HL-60 (cell line): ENCODE measurements around the gene SETBP1.

ENCODE experiments used
- DNase-seq, 2 experiments: peaks; one replicate each; pipeline ENCODE4 v3.0.0-alpha.2; 2010 to 2020; ENCODE audit warnings: low read depth in 1 of 2, low spot score in 1 of 2
- H3K27ac ChIP-seq: fragments of 250-450 bp; sonication (Bioruptor Pico); replicated peaks from 2 replicates; pipeline ENCODE4 v1.5.1; 2020; ENCODE audit warnings: mild to moderate bottlenecking, moderate library complexity
- H3K27me3 ChIP-seq: fragments of 250-450 bp; sonication (Bioruptor Pico); 2 replicates; pipeline ENCODE4 v1.5.1; 2021; ENCODE audit warnings: mild to moderate bottlenecking, moderate library complexity; ENCODE audit not compliant: insufficient read depth, poor library complexity, severe bottlenecking
- H3K4me3 ChIP-seq: replicated peaks from 2 replicates; pipeline ENCODE4 v1.5.1; 2011; ENCODE audit warnings: mild to moderate bottlenecking, control low read depth, low read length; ENCODE audit not compliant: insufficient read depth
- GABPA ChIP-seq: IDR thresholded peaks from 2 replicates; pipeline ENCODE4 v1.6.1; 2012; ENCODE audit warnings: low read depth
- POLR2AphosphoS5 ChIP-seq: IDR thresholded peaks from 2 replicates; pipeline ENCODE4 v1.6.1; 2012; ENCODE audit warnings: low read depth
- SPI1 ChIP-seq: IDR thresholded peaks from 2 replicates; pipeline ENCODE4 v1.6.1; 2012; ENCODE audit warnings: low read depth, mild to moderate bottlenecking, borderline replicate concordance
- TF ChIP-seq, protein P1 (sequence below): IDR thresholded peaks from one replicate; pipeline ENCODE4 v1.5.1; 2011; ENCODE audit warnings: low read length, control low read depth, inconsistent platforms; ENCODE audit not compliant: insufficient read depth
- TF ChIP-seq, protein P2 (sequence below): IDR thresholded peaks from 2 replicates; pipeline ENCODE4 v1.6.1; 2012; ENCODE audit warnings: low read depth; ENCODE audit not compliant: insufficient replicate concordance

The SETBP1 gene

DNA sequence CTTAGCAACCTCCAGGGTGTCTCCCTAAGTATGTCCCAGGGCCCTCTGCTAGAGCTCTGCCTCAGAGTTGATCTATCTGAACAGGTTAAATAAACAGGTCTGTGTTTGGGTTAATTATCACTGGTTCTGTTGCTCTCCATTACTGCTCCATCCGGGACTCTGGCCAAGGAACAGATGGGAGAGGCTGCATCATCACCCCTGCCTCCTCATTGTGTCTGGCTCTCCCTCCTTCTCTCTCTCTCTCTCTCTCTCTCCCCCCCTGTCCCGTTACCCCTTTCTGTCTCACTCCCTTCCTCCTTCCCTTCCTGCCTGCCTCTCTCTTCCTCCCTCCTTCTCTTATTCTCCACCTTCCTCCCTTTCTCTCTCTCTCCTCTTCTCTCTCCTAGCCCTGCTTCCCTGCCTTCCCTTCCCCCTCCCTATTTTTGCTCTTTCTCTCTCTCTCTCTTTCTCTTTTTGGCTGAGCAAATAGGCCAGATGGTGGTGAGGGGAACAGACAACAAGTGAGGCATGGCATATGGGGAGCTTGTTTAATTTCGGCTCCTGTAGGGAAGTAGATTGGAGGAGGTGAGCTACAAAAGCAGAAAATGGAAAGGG lies 62.1 kb downstream of the SETBP1 start:
- peaks cover 36% of the 10 kb centered on the region for H3K27me3 ChIP-seq
- no peak overlapping the region for H3K27ac ChIP-seq
- TF ChIP-seq, protein P1, sequence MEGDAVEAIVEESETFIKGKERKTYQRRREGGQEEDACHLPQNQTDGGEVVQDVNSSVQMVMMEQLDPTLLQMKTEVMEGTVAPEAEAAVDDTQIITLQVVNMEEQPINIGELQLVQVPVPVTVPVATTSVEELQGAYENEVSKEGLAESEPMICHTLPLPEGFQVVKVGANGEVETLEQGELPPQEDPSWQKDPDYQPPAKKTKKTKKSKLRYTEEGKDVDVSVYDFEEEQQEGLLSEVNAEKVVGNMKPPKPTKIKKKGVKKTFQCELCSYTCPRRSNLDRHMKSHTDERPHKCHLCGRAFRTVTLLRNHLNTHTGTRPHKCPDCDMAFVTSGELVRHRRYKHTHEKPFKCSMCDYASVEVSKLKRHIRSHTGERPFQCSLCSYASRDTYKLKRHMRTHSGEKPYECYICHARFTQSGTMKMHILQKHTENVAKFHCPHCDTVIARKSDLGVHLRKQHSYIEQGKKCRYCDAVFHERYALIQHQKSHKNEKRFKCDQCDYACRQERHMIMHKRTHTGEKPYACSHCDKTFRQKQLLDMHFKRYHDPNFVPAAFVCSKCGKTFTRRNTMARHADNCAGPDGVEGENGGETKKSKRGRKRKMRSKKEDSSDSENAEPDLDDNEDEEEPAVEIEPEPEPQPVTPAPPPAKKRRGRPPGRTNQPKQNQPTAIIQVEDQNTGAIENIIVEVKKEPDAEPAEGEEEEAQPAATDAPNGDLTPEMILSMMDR = no peak
- TF ChIP-seq, protein P2, sequence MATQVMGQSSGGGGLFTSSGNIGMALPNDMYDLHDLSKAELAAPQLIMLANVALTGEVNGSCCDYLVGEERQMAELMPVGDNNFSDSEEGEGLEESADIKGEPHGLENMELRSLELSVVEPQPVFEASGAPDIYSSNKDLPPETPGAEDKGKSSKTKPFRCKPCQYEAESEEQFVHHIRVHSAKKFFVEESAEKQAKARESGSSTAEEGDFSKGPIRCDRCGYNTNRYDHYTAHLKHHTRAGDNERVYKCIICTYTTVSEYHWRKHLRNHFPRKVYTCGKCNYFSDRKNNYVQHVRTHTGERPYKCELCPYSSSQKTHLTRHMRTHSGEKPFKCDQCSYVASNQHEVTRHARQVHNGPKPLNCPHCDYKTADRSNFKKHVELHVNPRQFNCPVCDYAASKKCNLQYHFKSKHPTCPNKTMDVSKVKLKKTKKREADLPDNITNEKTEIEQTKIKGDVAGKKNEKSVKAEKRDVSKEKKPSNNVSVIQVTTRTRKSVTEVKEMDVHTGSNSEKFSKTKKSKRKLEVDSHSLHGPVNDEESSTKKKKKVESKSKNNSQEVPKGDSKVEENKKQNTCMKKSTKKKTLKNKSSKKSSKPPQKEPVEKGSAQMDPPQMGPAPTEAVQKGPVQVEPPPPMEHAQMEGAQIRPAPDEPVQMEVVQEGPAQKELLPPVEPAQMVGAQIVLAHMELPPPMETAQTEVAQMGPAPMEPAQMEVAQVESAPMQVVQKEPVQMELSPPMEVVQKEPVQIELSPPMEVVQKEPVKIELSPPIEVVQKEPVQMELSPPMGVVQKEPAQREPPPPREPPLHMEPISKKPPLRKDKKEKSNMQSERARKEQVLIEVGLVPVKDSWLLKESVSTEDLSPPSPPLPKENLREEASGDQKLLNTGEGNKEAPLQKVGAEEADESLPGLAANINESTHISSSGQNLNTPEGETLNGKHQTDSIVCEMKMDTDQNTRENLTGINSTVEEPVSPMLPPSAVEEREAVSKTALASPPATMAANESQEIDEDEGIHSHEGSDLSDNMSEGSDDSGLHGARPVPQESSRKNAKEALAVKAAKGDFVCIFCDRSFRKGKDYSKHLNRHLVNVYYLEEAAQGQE = no peak
- TF ChIP-seq POLR2AphosphoS5 (no peak), GABPA (no peak), SPI1 (no peak)
- DNase-seq = no peak
- no peak overlapping the region for H3K4me3 ChIP-seq

DNA sequence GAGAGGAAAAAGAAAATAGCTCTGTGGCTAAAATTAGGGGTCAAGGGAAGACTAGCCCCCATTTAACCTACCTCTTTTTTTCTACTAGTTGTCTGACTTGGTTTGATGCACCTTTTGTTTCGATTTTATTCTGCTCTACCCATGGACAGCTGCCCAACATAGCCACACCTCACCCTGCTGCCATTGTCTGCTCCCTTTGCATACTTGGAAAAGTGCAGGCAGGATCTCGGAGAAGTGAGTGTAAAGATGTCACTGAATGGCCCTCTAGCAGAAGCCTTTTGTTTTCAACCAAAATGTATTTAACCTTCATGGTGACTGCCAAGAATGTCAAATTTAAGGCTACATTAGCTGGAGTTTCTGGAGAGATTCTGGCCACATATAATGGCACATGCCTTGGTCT lies 62.9 kb downstream of the SETBP1 start:
- Histone ChIP-seq H3K4me3 (no peak overlapping the region), H3K27me3 (peaks cover 33% of the 10 kb centered on the region), H3K27ac (no peak overlapping the region)
- DNase-seq = no peak
- TF ChIP-seq GABPA (no peak), POLR2AphosphoS5 (no peak)
- TF ChIP-seq, protein P1 = no peak
- TF ChIP-seq, protein P2 = no peak

DNA sequence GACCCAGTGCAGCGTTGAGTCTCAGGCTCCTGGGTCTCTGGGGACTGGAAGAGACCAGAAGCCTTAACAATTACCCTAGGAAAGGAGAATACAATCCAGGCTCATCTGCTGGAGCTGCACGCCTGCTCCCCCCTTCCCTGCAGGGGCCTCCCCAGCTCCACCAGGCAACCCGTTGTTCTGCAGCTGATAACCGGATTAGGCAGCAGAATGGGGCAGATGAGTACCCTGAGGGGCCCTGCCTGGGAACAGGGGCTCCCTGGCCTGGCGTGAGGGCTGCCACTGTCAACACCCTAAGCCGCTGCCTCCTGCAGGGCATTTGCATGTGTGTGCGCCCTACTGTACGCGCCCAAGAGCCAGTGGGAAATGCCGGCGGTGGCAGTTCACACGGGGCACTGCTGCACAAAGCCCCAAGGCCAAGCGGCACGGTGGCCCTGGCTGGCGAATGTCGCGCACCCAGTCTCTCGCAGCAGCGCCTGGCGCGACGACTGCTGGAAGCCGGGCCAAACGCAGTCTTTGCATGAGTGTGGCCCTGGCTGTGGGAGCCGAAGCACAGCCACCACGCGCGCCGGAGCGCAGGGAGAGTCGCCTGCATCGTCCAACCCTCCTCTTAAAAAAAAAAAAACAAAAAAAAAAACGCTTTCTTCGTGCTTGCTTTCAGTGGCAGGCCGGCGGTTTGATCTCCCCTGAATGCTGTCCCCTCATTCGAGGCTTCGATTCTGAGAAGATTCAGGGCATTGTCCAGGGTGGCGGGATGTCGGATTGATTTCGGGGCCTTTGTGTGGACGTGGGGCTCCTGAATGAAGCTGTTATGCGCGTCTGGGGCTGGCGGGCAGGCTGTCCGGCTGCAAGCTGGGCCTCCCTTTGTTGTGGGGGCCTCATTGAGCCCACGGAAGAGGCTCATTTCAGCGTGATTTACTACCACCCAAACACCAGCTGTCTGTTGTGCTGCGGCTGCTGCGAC lies 63.8 kb downstream of the SETBP1 start:
- no peak for DNase-seq
- Histone ChIP-seq H3K4me3 (no peak overlapping the region), H3K27me3 (peaks cover 31% of the 10 kb centered on the region), H3K27ac (no peak overlapping the region)
- TF ChIP-seq SPI1 (no peak), POLR2AphosphoS5 (no peak), GABPA (no peak)
- TF ChIP-seq, protein P2 = no peak
- TF ChIP-seq, protein P1 = no peak
